Activated T-helper 2 cell treated with anti-CD3 and anti-CD28 coated beads, Interferon-gamma antibody, Interleukin-2, Interleukin-4, amounts not matched to agents 10 μg/mL and 5 μg/mL and 100 μg/mL, durations not matched to agents 14 hours and 24 hours and 36 hours (primary cell): ENCODE data around the gene ELOVL6. TPM values are rescaled to one million over a fixed set of nuclear protein-coding genes. Genes with fewer than 3 reads are reported as not detected.

Experiments
- DNase-seq: peaks from one replicate; pipeline ENCODE4 v3.0.0; 2021; ENCODE audit warnings: low spot score
- H3K27ac Mint-ChIP-seq: one replicate; pipeline ENCODE4 v1.8.0; 2021; ENCODE audit warnings: mixed read lengths
- H3K27me3 Mint-ChIP-seq: one replicate; pipeline ENCODE4 v1.8.0; 2021; ENCODE audit warnings: low read depth, mixed read lengths
- H3K36me3 Mint-ChIP-seq: one replicate; pipeline ENCODE4 v1.8.0; 2021; ENCODE audit warnings: low read depth, mixed read lengths
- H3K4me1 Mint-ChIP-seq: one replicate; pipeline ENCODE4 v1.8.0; 2021; ENCODE audit warnings: low read depth, mixed read lengths
- H3K4me3 Mint-ChIP-seq: one replicate; pipeline ENCODE4 v1.8.0; 2021; ENCODE audit warnings: low read depth, mild to moderate bottlenecking, moderate library complexity, mixed read lengths
- H3K9me3 Mint-ChIP-seq: one replicate; pipeline ENCODE4 v1.8.0; 2021; ENCODE audit warnings: mixed read lengths
- intact Hi-C: fragments of 100-400 bp; cut with micrococcal nuclease; formaldehyde crosslinking; loops from one replicate; pipeline ENCODE4 v1.15.1; 2023
- total RNA-seq: library from RNA; stranded (reverse); gene quantifications from 2 replicates; pipeline ENCODE4 v1.2.3, GENCODE V29; 2022

The ELOVL6 gene
- total RNA-seq, 1 donor from 2014 or later: 15.0 TPM

- no peak overlapping the region for H3K27ac Mint-ChIP-seq
- H3K36me3 Mint-ChIP-seq: peaks cover 20% of the 10 kb centered on the region
- H3K4me1 Mint-ChIP-seq: peaks cover 11% of the 10 kb centered on the region
- intact Hi-C loops: no loop called here
- no peaks in the 10 kb centered on the region for H3K27me3 Mint-ChIP-seq
- no peak overlapping the region for H3K4me3 Mint-ChIP-seq
- H3K9me3 Mint-ChIP-seq: peaks cover 9% of the 10 kb centered on the region
- DNase-seq: no peak
These were observed 125.2 kb downstream of the ELOVL6 start for GRCh38 chr4:110073053-110073845.

DNA sequence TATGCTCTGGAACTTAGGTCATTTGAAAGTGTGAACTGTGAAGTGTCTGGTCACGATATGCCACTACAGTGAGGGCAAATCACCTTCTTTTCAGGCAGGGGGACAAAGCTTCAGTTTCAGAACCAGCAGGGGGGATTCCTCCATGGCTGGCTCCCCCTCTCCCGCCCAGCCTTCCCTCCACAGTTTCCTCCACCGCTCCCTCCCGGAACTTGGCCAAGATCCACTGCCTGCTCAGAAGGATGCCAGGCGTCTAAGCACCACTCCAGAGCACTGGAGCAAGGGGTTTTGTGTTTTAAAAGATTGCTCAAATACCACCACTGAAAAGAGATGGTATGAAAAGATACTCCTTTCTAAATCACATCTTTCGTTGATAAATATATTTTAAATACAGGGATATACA is 126.9 kb downstream of the ELOVL6 start:
- H3K27me3 Mint-ChIP-seq: no peaks in the 10 kb centered on the region
- H3K27ac Mint-ChIP-seq: no peak overlapping the region
- intact Hi-C loops: no loop called here
- H3K36me3 Mint-ChIP-seq: peaks cover 10% of the 10 kb centered on the region
- H3K4me3 Mint-ChIP-seq: no peak overlapping the region
- peaks cover 19% of the 10 kb centered on the region for H3K4me1 Mint-ChIP-seq
- DNase-seq: no peak
- no peaks in the 10 kb centered on the region for H3K9me3 Mint-ChIP-seq

GRCh38 chr4:110068248-110068647 is 130.2 kb downstream of the ELOVL6 start:
- Mint-ChIP-seq H3K9me3 (no peaks in the 10 kb centered on the region), H3K4me3 (no peak overlapping the region), H3K36me3 (no peaks in the 10 kb centered on the region), H3K27ac (no peak overlapping the region), H3K27me3 (no peaks in the 10 kb centered on the region), H3K4me1 (peaks cover 10% of the 10 kb centered on the region)
- DNase-seq: no peak
- intact Hi-C loops: no loop called here

DNA sequence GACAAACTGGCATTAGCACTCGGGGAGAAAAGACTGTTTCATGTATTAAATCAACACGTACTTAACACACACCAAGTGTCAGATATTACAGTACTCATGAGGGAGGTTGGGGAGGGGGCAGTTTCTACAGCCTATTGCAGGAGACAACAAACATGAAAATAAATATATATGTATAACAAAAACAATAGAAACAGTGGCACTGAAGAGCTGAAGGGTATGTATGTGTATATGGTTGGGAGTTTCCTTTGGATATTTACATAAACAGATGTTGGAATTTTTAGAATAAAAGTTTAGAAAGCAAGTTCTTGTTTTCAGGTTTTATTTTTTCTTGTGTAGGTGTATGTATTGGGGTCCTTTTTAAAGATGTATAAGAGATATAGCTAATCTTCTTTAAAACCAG is 133.5 kb downstream of the ELOVL6 start:
- no peaks in the 10 kb centered on the region for H3K9me3 Mint-ChIP-seq
- no peaks in the 10 kb centered on the region for H3K36me3 Mint-ChIP-seq

DNA sequence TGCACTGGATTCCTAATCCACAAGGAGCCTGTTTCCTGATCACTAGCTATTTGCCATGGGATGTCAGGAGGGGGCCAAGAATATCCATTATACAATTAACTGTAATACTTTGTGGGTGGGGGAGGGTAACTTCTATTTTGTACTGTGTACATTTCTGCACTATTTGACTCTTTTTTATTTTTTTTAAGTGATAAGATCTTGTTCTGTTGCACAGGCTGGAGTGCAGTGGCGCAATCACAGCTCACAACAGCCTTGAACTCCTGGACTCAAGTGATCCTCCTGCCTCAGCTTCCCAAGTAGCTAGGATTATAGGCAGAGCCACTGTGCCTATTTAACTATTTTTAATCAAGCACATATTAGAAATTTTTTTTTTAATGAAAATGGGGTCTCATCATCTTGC is 134.1 kb downstream of the ELOVL6 start:
- Mint-ChIP-seq H3K4me3 (no peak overlapping the region), H3K36me3 (peaks cover 2% of the 10 kb centered on the region), H3K27ac (no peak overlapping the region), H3K4me1 (peaks cover 35% of the 10 kb centered on the region), H3K27me3 (no peaks in the 10 kb centered on the region), H3K9me3 (no peaks in the 10 kb centered on the region)
- no peak for DNase-seq
- intact Hi-C loops: no loop called here

More for the DNA sequence above, 133.5 kb downstream of the ELOVL6 start:
- Mint-ChIP-seq H3K4me3 (no peak overlapping the region), H3K4me1 (peaks cover 29% of the 10 kb centered on the region), H3K27ac (no peak overlapping the region), H3K27me3 (no peaks in the 10 kb centered on the region)
- intact Hi-C loops: no loop called here
- DNase-seq: no peak

GRCh38 chr4:110062166-110062565 is 136.2 kb downstream of the ELOVL6 start:
- no peaks in the 10 kb centered on the region for H3K9me3 Mint-ChIP-seq
- H3K27me3 Mint-ChIP-seq: no peaks in the 10 kb centered on the region
- H3K36me3 Mint-ChIP-seq: peaks cover 5% of the 10 kb centered on the region
- intact Hi-C loops: no loop called here
- peaks cover 41% of the 10 kb centered on the region for H3K4me1 Mint-ChIP-seq
- no peak for DNase-seq
- H3K4me3 Mint-ChIP-seq: no peak overlapping the region
- no peak overlapping the region for H3K27ac Mint-ChIP-seq

DNA sequence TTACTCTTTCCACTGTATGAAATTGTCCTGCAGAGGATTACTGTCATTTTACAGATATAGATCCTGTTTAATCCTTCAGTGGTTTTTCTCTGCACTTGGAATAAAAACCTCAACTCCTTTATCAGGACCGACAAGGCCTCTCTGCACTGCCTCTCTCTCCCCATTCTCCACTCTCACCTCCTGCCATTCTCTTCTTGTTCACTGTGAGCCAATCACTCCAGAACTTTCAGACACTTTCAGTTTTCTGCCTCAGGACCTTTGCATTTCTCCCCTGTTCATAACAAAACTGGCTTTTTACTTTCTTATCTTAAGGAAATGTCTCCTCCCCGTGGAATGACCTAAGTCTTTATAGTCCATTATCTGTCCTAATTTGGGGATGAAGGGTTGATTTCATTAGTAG is 137.3 kb downstream of the ELOVL6 start:
- intact Hi-C loops: no loop called here
- no peak overlapping the region for H3K4me3 Mint-ChIP-seq
- peaks cover 43% of the 10 kb centered on the region for H3K4me1 Mint-ChIP-seq
- no peaks in the 10 kb centered on the region for H3K27me3 Mint-ChIP-seq
- H3K27ac Mint-ChIP-seq: peak overlapping the region; percentile 2
- no peak for DNase-seq
- peaks cover 11% of the 10 kb centered on the region for H3K36me3 Mint-ChIP-seq
- H3K9me3 Mint-ChIP-seq: no peaks in the 10 kb centered on the region

DNA sequence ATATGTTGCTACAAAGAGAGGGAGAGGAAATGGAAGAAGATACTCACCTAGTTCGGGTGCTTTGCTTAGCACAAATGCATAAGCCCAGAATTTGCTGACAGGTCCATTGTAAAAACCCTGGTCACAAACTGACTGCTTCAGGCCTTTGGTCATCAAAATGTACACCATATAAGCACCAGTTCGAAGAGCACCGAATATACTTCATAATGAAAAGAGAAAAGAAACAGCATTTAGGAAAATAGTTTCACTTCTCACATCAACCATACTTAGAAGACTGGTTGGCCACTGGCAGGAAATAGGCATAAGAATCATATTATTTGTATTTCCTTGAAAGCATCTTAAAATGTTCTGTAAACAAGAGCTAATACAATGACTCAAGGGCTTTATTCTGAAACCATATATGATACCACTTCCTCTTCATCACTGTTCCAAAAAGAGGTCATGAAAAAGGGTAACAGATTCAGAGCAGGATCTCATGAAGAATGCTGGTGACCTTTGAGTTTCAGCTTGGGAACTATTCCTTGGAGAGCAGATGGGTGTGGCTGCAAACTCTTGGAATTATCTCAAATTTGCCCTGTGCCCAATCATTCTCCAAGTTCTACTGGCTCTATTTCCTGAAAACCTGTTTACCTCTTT is 138.7 kb downstream of the ELOVL6 start:
- no peaks in the 10 kb centered on the region for H3K9me3 Mint-ChIP-seq
- no peaks in the 10 kb centered on the region for H3K27me3 Mint-ChIP-seq
- peaks cover 14% of the 10 kb centered on the region for H3K36me3 Mint-ChIP-seq
- intact Hi-C loops: loop anchor here (1.0 to 10.0 kb wide), 5 partner anchors 29 to 228 kb away; partner anchors contain the start of gene ELOVL6
- DNase-seq: no peak
- peak overlapping the region; percentile 34 for H3K4me3 Mint-ChIP-seq
- peak overlapping the region; percentile 74 for H3K27ac Mint-ChIP-seq
- peaks cover 54% of the 10 kb centered on the region for H3K4me1 Mint-ChIP-seq

- peak overlapping the region; percentile 74 for H3K27ac Mint-ChIP-seq
- H3K36me3 Mint-ChIP-seq: peaks cover 17% of the 10 kb centered on the region
- no peaks in the 10 kb centered on the region for H3K9me3 Mint-ChIP-seq
- H3K27me3 Mint-ChIP-seq: no peaks in the 10 kb centered on the region
- H3K4me3 Mint-ChIP-seq: no peak overlapping the region
- DNase-seq: no peak
- intact Hi-C loops: loop anchor here (1.0 to 10.0 kb wide), 5 partner anchors 30 to 229 kb away; partner anchors contain the start of gene ELOVL6
- H3K4me1 Mint-ChIP-seq: peaks cover 54% of the 10 kb centered on the region
These were observed 139.7 kb downstream of the ELOVL6 start for GRCh38 chr4:110058677-110059076.

GRCh38 chr4:110055158-110055768 is 143.2 kb downstream of the ELOVL6 start:
- intact Hi-C loops: loop anchor here (5.0 to 10.0 kb wide), 2 partner anchors 70 to 232 kb away; no protein-coding TSS in a partner anchor
- H3K27ac Mint-ChIP-seq: peak overlapping the region; percentile 48
- DNase-seq: peak; percentile 16
- peaks cover 33% of the 10 kb centered on the region for H3K36me3 Mint-ChIP-seq
- peaks cover 45% of the 10 kb centered on the region for H3K4me1 Mint-ChIP-seq
- peak overlapping the region; percentile 18 for H3K4me3 Mint-ChIP-seq
- H3K27me3 Mint-ChIP-seq: no peaks in the 10 kb centered on the region
- H3K9me3 Mint-ChIP-seq: no peaks in the 10 kb centered on the region

DNA sequence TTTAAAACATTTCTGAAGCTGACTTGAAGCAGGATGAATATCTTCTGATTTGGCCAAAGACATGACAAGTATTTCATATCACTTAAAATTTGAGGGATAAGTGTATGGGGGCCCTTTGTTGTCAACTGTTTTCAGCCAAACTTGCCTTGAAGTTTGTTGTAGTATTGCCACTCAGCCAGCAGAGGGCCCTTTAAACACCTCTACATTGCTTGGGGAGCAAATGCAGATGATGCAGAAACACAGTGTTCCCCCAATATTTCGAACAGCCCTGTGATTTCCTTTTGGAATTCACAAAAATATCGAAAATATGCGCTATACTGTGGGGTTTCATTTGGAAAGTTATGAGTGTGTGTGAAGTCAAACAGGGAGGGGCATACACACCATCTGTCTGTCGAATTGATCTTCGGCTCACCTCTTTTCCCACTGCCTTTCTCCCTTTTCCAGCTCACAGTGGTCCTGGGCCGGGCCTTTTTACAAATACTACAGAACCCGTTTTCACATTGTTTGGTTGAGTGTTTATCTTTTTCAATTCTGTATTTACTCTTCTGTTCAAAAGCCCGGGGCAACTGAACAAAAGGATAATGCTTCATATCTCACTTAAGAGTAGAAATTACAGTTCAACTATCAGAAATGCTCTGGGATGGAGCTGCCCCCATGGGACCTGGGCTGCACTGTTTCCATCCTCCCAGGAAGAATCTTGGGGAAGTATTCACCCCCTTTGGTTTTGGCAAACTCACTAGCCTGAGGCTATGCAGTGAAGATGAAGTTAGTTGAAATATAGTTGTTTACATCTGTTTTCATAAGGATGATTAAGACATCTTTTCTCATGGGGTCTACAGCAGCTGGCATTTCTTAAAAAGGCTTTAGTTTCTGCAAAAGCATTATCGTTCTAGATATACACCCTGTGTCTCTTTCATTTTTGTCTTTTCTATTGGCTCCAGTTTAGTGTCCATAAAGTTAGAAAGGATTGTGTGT is 148.2 kb downstream of the ELOVL6 start:
- Mint-ChIP-seq H3K27ac (no peak overlapping the region), H3K27me3 (no peaks in the 10 kb centered on the region)

DNA sequence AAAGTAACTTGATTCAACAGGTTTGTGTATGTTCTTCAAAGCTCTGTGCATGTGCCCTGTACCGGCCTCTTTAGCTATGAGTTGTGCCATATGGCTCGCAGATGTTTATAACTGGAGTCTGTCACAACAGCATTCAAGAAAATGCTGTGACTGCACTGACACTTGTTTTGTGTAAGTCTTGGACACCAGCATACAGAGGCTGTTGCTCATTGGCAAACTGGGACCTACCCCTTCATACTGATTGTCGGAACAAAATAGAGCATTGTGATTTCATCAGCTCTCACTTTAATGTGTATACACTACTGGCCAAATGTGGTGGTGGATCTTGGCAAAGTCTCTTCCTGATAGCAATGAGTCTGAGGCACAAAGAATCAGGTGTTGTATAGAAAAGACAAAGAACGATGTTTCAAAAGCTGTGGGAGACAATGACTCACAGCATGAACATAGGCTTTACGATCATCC is 151.8 kb downstream of the ELOVL6 start:
- H3K4me1 Mint-ChIP-seq: peaks cover 5% of the 10 kb centered on the region
- H3K27me3 Mint-ChIP-seq: peaks cover 7% of the 10 kb centered on the region
- no peak overlapping the region for H3K4me3 Mint-ChIP-seq
- intact Hi-C loops: no loop called here
- peaks cover 16% of the 10 kb centered on the region for H3K36me3 Mint-ChIP-seq
- no peak for DNase-seq
- H3K9me3 Mint-ChIP-seq: no peaks in the 10 kb centered on the region
- no peak overlapping the region for H3K27ac Mint-ChIP-seq

More for the DNA sequence above, 148.2 kb downstream of the ELOVL6 start:
- intact Hi-C loops: loop anchor here (1.0 to 10.0 kb wide), 3 partner anchors 75 to 161 kb away; partner anchors contain the start of gene ELOVL6
- Mint-ChIP-seq H3K36me3 (peaks cover 21% of the 10 kb centered on the region), H3K4me1 (peaks cover 11% of the 10 kb centered on the region), H3K9me3 (no peaks in the 10 kb centered on the region), H3K4me3 (no peak overlapping the region)
- DNase-seq: peak; percentile 27
